Endothelial cell of umbilical vein (primary cell): ENCODE data around the gene PGF.

Experiments used
- CTCF ChIP-seq, 2 donors: IDR thresholded peaks; 1 replicate in 1 of 2; 2 replicates in 1 of 2; pipeline ENCODE4 v1.5.1; 2011; ENCODE audit warnings: low read length in 2 of 2, mild to moderate bottlenecking in 2 of 2, moderate library complexity in 2 of 2, control low read depth in 1 of 2, inconsistent platforms in 1 of 2, low read depth in 1 of 2; ENCODE audit not compliant: insufficient read depth in 1 of 2; ENCODE audit errors: extremely low read depth in 1 of 2
- EZH2 ChIP-seq: IDR thresholded peaks from 2 replicates; pipeline ENCODE4 v1.6.1; 2012; ENCODE audit warnings: borderline replicate concordance, low read depth, mild to moderate bottlenecking, moderate library complexity, low read length, inconsistent platforms; ENCODE audit not compliant: severe bottlenecking
- POLR2A ChIP-seq: IDR thresholded peaks from 2 replicates; pipeline ENCODE4 v1.6.1; 2012; ENCODE audit warnings: low read depth, mild to moderate bottlenecking, control low read depth, low read length

- no peak for TF ChIP-seq CTCF (IDR thresholded peaks at IDR 0.05; ENCODE audit: extremely low read depth in 1 of 2, insufficient read depth in 1 of 2, low read depth in 1 of 2, low read length in 2 of 2)
- TF ChIP-seq POLR2A, result no peak
- no peak for TF ChIP-seq EZH2
Measured at GRCh38 chr14:74973905-74974363, 18.5 kb upstream of the PGF start.
